NCI-H1436 treated with DMSO at 0.1 percent for 48 hours (cell line): Measurements from ENCODE around the gene COX6B2.
"Not testable (repeated sequence)": the region's sequence is repeated elsewhere in the genome, so short reads cannot be mapped to it uniquely, and the experiment has no call there.

Source experiments
- DNase-seq: peaks from one replicate; lab custom pipeline; 2025; lab: John Stamatoyannopoulos, UW

The COX6B2 gene

DNA sequence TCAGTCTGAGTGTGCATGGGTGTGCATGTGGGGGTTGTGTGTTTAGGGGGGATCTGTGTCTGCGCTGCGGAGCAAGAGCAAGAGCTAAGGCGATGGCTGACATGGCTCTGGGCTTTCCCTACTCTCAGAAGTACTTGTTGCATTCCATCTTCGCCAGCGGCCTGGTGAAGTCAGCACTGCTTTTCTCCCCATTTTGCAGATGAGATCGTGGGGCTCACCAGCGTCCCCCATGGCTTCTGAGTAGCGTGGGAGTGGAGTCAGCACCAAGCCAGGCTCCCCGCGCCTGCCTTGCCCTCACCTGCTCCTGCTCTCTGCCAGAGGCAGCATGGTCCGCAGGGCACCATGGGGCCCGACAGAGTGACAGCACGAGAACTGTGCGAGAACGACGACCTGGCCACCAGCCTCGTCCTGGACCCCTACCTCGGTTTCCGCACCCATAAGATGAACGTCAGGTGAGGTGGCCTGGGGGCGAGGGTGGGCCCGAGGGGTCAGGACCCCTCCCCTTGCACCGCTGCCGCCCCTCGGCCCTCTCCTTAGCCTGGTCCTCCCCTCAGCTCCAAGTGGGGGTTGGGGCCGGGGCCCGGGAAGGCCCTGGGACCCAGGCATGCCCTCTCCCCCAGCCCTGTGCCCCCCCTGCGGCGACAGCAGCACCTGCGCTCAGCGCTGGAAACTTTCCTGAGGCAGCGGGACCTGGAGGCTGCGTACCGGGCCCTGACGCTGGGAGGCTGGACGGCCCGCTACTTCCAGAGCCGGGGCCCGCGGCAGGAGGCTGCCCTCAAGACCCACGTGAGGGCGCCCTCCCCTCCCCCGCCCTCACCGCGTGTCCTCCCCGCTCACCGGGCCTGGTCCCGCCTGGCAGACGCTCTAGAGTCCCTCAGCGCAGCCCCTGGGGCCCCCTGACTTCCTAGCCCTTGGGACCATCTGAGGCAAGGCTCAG lies 12.7 kb downstream of the COX6B2 start:
- no peak for DNase-seq

DNA sequence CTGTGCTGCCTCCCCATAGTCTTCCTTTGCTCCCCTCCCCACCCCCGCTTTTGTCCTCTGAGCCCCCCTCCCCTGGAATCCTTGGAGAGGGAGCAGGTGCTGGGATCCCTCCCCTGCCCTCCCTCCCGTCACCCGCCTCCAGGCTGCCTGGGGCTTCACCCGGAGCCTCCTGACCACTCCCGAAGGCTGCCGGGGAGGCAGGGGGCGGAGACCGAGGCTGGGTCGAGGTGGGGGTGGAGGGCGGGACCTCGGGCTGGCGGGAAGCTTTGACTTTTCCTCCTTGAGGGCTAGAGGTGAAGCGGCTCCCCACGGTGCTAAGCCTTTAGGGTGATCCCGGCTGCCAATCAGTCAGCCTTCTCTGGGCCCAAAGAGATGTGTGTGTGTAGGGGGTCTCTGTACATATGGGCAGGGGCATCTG lies 13.3 kb downstream of the COX6B2 start:
- no peak for DNase-seq

DNA sequence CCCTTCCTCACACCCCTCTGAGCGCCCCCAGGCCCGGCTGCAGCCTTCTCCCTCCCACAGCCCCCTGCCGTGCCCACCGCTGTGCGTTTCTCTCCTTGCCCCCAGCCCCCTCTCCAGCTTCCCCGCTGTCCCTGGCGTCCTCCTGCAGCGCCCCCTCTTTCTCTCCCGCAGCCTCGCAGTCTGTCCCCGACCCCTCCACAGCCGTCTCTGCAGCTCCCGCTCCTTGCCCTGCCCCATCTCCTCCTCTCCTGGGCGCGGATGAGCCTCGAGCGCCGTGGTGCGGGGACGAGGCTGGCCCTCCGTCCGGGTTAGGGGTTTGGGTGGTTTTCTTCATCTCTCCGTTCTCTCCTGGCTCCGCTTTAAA lies 13.8 kb downstream of the COX6B2 start:
- DNase-seq = no peak

DNA sequence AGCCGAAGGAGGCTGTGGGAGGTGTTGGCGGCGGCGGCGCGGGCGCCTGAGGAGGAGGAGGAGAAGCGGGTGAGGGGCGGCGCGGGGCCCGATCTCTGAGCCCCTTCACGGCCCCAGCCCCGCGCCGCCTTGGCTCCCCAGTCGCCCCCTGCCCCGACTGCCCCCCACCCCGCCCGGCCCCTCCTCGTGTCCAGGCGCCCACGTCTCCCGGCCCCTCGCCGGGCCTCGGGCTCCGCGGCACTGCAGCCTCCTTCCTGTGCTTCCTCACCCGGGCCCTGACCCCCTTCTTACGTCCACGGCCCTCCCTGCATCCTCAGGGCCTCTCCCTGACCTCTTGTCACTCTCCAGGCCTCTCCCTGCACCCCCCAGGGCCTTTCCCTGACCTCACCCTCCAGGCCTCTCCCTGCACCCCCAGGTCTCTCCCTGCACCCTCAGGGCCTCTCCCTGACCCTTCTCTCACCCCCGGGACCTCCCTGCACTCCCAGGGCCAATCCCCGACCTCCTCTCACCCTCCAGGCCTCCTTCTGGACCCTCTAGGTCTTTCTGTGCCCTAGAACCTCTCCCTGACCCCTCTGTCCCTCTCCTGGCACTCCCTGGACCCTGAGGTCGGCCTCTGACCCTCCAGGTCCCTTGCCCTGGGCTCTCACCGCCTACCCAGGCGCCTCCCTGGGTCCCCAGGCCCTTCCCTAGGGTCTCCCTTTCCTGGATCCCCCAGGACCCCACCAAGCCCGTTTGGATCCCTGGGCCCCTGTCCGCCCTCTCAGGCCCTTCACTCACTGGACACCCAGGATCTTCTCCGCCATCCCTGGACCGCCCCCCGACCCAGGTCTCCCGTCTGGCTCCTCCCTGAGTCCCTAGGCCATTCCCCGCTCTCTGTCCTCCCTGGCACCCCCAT lies 14.4 kb downstream of the COX6B2 start:
- DNase-seq = no peak

DNA sequence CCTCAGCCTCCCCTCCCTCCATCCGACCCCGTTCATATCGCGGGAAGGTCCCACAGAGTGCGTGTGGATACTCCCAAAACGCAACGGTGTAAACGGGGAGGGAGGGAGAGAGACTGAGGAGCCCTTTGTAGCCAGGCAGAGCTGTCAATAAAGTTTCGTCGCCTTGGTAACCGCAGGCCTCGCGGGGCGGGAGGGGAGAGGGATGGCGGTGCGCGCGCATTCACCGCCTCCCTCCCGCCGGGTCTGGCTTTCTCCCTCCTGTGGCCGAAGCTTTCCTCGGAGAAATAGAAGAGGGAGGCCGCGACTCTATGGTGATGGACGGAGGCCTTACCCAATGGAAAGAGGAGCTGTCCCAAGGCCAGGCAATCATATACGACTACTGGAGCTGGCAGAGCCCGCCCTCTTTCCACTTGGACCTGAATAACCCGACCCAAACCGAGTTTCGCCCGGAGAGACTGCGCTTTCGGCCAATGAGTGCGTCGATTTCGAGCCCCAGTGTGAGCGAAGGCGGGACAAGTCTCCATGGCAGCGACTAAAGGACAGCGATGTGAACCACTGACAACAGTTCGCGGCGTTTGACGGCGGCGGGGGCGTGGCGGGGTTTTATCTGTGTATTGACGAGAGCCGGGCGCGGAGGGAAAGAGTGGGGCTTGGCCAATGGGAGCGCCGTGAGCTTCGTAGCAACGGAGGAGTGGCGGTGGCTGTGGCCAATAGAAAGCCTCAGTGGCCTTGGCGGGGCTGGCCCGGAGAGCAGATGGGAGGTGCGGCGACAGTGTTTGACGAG lies 15.2 kb downstream of the COX6B2 start, which contains the start of gene KMT5C:
TSS of gene KMT5C (plus strand) at position 772 of the 784 bp plus-strand sequence. CDS start 2,061 bp downstream, outside the sequence.
- peak; percentile 100 for DNase-seq

DNA sequence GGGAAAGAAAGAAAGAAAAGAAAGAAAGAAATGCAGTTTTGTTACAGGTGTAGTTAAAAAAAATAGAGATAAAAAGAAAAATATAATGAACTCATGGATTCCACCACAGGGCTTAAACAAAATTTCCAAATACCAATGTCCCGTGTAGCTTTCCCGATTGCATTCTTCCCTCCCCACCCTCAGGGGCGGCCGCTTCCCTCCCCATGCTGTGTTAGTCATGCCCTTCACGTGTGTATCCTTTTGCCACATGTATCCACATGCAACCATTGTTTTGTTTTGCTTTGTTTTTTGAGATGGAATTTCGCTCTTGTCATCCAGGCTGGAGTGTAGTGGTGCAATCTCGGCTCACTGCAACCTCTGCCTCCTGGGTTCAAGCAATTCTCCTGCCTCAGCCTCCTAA lies 18.4 kb downstream of the COX6B2 start:
- DNase-seq = no peak

DNA sequence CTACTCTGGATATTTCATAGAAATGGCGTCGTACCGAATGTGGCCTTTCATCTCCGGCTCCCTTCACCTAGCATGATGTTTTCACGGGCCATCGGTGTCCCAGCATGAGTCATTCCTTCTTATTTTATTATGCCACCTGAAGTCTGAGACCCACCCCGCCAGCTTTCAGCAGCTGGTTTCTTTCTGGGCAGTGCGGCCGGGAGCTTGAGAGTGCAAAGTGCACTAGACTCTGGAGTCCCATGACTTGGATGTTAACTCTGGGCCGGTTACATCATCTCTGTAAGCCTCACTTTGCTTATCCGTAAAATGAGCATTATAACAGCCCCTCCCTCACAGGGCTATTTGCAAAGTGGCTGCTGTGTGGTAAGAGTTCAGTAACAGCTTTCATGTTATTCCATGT lies 20.6 kb downstream of the COX6B2 start:
- DNase-seq = no peak

DNA sequence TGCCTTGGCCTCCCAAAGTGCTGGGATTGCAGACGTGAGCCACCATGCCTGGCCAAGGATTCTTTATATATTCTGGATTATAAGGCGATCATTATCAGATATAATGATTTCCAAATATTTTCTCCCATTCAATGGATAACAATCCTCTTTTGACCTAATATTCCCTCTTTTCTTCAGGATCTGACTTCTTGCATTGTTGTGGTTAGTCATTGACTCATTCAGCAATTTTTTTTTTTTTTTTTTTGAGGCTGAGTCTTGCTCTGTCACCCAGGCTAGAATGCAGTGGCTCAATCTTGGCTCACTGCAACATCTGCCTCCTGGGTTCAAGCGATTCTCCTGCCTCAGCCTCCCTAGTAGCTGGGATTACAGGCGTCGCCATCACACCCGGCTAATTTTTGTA lies 24.7 kb downstream of the COX6B2 start:
- not testable (repeated sequence) for DNase-seq

DNA sequence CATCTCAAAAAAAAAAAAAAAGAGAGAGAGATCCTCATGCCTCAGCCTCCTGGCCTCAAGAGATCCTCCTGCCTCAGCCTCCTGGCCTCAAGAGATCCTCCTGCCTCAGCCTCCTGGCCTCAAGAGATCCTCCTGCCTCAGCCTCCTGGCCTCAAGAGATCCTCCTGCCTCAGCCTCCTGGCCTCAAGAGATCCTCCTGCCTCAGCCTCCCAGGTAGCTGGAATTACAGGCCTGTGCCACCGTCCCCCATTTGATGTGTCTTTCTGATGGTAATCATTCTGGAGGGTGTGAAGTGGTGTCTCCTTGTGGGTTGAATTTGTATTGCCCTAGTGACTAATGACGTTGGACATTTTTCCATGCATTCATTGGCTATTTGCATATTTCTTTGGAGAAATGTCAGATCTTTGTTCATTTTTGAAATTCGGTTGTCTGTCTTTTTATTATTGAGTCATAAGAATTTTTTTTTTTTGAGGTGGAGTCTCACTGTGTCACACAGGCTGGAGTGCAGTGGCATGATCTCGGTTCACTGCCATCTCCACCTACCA lies 25.7 kb downstream of the COX6B2 start:
- DNase-seq = not testable (repeated sequence)

DNA sequence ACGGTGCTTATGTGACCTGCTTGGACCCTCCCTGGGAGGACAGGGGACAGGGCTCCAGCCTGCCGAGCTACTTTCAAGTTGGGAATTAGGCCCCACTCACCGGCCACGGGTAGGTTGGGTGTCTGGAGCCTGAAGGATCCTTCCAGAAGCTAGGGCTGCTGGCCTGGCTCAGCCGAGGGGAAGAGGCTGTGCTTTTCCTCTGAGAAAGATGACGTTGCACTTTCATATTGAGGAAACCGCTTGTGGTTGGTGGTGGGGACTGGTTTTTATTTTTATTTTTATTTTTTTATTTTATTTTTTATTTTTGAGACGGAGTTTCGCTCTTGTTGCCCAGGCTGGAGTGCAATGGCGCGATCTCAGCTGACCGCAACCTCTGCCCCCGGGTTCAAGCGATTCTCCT lies 29.3 kb downstream of the COX6B2 start, which contains the start of gene TMEM150B:
TSS of gene TMEM150B (minus strand) at position 170 of the 400 bp plus-strand sequence. CDS start 4,305 bp downstream, outside the sequence.
- no peak for DNase-seq

DNA sequence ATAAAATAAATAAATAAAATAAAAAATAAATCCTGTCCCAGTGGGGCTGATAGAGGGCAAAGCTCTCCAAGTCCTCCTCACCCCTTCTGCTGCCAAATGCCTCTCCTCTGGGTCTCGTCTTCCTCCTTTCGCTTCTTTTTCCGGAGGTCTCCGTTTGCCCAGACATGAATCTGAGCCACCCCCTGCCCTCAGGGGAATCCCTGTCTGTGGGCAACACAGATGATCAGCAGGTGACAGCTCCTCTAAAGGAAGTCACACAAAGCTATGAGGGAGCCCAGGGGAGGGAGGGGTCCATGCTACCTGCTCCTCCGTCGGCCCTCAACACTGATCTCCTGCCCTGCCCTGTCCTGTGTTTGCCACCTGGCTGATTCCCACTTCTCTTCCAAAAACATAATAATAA lies 29.9 kb downstream of the COX6B2 start:
- no peak for DNase-seq

DNA sequence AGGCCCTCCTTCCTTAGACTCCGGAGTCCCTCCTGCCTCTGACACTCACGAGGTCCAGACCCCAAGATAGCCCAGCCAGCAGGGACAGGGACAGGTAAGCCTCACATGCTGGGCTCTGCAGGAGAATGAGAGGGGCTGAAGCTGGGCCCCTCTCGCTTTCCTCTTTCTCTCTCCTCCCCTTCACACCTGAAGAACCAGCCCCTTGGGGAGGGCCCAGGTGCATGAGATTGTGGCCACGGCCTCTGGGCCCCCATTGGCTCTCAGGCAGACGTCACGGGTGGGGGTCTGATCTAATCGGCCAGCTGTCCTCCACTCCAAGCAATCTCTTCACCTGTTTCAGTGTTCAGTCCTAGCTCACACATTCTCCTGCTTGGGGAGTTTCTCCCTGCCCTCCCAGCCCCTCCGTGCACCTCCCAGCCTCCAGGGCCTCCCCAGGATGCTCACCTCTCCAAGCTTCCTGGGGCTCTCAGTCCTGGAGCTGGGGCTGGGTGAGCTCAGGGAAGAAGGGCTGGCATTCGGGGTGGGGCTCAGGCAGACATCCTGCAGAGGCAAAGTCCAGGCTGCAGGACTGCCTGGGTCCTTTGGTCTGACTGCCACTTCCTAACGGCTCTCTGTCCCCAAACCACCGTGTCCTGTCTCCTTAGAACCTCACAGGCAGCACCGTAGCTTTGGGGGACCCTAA lies 32.2 kb downstream of the COX6B2 start:
- no peak for DNase-seq

DNA sequence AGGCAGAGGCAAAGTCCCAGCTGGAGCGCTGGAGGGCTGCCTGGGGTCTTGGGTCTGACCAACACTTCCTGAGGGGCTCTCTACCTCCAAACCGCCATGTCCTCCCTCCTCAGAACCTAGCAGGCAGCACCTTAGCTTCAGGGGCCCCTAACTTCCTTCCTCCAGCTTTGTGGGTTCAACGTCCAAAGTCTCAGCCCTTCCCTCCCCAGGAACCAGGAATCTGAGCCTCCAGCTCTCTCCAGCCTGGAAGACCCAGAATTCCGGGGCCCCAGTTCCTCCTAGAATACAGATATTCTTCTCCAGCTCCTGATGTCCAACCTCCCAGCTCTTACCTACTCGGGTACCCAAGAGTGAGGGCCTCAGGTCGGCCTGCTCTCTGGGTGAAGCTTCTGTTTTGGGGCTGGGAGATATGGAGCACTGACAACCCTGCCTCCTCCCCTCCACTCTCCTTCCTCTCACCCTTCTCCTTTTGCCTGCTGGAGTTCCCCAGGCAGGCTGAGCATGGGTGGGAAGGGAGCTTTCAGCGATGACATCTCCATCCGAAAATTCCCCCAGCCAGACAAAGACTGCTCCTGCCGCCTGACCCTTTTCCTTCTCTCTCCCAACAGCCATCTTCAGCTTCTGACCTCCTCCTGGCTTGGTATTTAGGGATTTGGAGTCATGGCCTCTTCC lies 32.9 kb downstream of the COX6B2 start:
- DNase-seq = no peak

DNA sequence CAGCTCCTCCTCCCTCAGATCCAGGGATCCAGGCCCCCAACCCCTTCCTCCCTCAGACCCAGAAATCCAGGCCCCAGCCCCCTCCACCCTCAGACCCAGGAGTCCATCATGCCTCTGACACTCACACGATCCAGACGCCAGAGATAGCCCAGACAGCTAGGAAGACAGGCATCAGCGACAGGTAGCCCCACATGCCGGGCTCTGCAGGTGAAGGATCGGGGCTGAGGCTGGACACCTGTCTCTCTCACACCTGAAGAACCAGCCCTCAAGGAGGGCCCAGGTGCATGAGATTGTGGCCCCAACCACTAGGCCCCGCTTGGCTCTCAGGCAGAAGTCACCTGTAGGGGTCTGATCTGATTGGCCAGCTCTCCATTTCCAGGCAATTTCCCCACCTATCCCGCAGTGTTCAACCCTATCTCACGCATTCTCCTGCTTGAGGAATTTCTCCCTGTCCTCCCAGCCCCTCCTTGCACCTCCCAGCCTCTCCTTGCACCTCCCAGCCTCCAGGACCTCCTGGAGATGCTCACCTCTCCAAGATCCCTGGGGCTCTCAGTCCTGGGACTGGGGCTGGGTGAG lies 33.6 kb downstream of the COX6B2 start:
- no peak for DNase-seq

DNA sequence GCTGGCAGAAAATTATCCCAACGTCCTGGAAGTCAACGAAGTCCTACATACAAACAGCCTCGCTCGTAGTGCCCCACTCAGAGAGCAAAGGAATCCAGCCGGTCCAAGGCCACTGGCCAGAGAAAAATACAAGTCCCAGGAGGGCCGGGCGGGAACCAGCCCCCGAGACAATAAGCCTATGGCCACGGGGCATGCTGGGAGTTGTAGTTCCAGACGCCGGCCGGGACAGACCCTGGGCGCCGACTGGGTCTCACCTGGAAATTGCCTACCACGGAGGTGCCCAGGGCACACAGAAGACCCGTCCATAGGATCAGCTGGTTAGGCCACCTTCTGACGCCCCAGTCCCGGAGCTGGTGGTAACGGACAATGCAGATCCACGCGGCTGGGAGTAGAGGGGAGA lies 34.7 kb downstream of the COX6B2 start:
- no peak for DNase-seq

DNA sequence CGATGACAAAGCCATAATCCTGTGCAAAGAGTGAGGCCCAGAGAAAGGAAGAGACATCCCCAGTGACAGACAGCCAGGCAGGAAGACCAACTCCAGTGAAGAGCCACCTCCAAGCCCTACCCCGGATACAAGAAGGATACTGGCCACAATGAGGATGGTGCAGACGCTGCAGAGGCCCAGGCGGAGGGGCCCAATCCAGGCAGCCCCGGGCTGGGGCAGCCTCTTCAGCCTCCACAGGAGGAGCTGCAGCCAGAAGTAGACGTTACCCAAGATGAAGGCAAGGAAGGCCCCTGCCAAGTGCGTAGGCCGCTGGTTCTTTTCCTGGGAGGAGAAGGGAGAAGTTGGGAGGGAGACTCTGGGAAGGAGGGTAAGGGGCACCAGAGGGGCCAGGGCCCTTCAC lies 37.9 kb downstream of the COX6B2 start:
- no peak for DNase-seq

DNA sequence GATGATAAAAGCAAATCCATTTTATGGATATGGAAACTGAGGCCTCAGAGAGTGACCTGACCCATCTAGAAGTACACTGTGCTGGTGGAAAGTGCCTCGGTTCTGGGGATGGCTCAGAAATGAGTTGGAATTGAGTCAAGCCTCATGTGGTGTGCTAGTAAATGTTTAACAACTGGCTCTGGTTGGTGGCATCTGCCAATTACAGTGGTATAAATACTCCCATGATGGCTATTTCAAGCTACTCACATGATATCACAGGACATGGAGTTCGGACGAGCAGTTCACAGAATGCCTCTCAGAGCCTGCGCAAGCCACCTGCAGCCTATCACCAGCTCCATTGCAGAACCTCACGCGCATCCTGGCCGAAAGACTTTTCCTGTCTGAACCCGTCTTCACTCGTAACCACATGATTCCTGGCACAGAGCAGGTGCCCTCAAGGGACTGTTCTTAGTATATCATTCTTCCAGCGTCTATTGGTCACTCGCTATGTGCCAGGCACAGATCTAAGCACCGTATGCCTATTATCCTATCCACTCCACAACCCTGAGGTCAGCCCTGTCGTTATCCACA lies 38.5 kb downstream of the COX6B2 start:
- no peak for DNase-seq

DNA sequence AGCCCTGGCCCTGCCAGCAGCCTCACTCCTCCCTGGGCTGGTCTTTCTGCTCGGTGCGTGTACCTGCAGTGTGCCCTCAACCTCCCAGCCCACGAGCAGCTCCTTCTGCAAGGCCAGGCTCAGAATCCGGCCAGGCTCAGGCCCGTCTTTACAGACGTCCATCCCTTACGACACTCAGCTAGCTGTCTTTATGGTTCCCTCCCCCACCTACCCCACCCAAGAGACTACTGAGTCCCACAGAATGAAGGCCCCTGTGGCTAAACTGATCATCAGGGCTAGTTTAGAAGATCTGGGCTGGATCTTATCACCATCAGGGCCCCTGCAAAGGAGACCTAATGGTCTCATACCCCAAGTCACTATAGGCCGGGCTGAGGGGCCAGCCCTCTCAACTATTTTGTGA lies 40.1 kb downstream of the COX6B2 start:
- no peak for DNase-seq

DNA sequence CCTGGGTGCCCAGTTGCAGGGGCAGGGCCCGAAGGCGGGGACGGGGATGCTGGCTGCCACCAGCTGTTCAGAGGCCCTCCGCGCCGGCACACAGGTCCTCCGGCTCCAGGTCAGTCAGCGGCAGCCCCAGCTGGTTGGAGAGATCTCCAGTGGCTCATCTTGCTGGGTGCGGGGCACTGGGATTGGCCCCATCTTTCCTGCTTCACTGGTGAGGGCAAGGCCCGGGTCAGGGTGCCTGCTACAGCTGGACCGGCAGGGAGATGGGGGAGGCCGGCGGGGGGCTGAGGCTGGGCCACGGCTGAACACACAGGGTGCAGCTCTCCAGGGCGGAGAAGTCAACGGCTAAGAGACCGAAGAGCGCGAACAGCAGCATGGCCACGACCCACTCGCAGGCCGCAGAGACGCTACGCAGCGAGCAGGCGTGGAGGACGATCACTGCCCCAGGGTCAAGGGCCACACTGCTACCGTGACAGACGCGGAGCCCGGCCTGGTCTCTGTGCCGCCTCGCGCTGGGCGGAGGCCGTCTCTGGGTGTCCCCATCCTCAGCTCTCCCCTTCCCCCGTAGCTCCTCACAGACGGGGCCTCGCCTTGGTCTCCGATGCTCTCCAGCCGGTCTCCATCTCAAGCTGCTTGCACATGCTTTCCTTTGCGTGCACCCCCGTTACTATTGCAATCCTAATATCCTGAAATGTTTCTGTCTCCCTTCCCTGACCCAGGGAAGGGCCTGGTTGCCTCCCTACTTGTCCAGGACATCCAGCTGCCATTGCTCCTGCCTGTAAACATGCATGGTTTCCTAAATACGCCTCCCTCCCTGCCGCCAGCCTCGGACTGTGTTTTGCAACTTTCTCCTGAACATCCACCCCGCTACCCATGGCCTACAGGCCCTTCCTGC lies 41.7 kb downstream of the COX6B2 start:
- no peak for DNase-seq
